Measurements from ENCODE around the gene CHRDL2.
"Not testable (repeated sequence)": the region's sequence is repeated elsewhere in the genome, so short reads cannot be mapped to it uniquely, and the experiment has no call there.

The CHRDL2 gene

DNA sequence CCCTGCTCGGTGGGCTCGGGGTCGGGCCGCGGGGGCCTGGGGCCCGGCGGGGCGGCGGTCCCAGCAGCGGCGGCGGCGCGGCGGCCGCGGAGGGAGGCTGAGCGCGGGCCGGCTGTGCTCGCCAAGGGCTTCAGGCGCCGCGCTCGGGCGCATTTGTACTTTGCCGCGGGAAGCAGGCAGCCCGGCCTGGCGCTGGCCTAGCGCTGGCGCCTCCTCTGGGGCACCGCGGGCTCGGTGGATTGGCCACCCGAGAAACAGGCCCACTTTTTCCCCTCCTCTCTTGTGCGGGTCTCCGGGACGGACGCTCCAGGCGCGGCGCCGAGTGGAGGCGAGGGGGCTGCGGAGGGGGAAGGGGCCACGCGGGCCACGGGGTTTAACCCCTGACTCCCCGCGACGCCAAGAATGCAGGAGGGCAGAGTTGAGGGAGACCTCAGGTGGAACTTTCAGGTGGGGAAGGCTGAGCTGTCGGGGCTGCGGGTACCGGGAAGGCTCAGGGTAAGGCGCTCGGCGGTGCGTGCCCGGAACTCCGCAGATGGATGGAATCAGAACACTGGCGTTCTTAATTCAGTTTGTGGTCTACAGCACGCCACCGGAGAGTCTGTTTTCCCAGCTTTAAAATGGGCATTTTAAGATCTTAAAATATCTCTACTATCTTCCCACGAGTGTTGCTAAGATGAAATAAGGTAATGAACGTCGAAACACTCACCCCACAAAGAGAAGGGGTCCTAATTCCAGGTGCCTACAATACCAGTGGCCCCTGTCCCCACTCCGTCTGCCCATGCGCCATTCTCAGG is at the start of gene CHRDL2:
Gene CHRDL2 (minus strand): TSS at position 126 of the 794 bp plus-strand sequence. CDS start 538 bp downstream, outside the sequence.
- peak in 1 of 2 experiments; percentile 22 for DNase-seq

DNA sequence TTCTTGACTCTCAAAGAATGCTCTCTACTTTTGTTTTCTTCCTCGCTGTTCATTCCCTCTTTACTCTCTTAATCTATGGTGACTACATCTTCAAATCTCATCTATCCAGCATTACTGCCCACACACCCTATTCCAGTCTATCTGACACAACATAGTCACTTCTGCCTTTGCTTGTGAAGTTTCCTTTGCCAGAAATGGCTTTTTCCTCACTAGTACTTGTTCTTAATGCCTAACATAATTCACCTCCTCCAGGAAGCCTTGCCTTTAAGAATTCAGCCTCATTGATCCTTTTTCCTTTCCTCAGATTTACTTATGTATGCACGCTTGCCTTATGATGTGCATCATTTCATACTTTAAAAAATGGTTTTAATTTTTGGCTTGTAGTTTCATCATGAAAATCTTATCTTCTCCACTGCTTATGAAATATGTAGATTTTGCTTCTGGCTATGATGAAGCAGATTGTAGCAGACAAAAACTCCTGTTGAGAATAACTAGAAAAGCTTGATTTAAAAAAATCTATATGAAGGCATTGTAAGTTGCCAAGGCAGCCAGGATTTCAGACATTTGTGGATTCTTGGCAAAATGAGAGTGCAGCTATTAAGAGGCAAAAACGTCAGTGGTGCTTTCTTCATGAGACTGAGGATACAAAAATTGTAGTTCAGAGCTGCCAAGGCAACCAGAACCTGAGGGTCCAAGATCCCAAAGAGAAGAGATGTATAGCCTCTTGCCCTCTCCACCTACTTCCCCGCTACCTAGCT is 49.2 kb upstream of the CHRDL2 start:
- DNase-seq: no peak

GRCh38 chr11:74778581-74778980 is 47.4 kb upstream of the CHRDL2 start:
- no peak for DNase-seq

- no peak for DNase-seq
Observed at GRCh38 chr11:74777877-74778276, 46.7 kb upstream of the CHRDL2 start.

GRCh38 chr11:74777038-74777437 is 45.8 kb upstream of the CHRDL2 start:
- no peak for DNase-seq

GRCh38 chr11:74776546-74776945 is 45.3 kb upstream of the CHRDL2 start:
- no peak for DNase-seq

DNA sequence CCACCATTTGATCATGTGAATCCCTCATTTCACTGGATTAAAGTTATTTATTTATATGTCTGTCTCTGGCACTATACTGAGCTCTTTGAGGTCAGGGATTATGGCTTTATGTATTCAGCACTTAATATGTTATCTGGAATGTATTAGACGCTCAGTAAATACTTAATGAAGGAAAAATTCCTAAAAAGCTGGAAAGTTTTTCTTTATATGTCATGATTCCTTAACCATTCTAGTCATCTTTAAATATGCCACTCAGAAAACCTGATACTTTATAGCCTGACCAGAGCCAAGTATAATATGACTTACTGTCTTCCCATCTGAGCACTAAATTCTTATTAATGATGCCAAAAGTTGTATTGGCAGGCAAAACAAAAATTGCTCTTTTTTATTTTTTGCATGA is 44.5 kb upstream of the CHRDL2 start:
- DNase-seq: no peak

DNA sequence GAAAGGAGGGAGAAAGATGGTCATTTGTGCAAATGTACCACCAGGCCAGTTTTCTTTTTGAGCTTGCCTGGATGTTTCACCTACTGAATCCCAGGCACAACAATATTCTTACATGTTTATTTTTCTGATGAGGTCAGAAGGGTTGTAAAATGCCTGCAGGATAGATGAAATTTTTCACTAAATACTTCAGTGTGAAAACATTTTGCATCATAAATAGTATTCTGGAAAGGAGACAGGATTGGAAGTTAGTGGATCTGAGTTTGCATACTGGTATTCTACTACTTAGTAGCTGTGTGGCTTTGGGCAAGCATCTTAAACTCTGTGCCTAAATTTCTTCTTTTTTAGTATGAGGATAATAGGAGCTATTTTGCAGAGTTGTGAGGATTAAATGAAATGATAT is 42.2 kb upstream of the CHRDL2 start:
- no peak for DNase-seq

DNA sequence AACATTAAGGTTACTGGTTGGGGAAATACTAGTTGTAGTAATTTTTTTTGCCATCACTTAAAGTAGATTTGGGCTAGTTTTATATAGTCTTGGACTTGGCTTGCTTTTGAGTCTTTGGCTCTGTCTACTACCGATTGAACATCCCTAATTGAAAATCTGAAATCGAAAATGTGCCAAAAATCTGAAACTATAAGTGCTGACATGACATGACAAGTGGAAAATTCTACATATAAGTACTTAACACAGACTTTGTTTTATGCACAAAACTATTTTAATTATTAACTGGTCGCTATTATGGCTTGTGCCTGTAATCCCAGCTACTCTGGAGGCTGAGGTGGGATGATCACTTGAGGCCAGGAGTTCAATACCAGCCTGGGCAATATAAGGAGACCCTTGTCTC is 39.9 kb upstream of the CHRDL2 start:
- DNase-seq: no peak

- no peak for DNase-seq
Observed at GRCh38 chr11:74770456-74770855, 39.2 kb upstream of the CHRDL2 start.

DNA sequence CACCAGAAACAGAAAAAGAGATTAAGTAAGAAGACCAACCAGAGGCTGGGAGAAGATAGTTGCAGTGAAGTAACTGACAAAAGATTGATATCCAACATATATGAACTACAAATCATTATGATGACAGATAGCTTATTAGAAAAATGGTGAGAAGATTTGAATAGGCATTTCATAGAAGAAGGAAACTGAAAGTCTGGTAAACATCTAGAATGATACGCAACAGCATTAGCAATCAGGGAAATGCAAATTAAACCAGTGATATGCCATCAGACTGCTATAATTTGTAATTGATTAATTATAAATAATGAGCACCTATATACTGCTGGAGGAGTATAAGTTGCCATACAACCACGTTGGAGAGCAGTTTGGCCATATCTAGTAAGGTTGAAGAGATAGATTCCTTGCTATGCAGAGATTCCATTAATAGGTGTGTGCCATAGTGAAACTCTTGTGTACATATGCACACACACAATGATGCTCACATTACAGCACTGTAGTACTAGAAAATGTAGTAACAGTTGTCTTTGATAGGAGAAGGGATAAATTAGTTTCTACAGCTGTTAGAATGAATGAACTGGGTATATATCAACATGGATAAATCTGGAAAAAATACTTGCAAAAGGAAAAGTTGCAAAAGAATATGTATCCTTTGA is 38.0 kb upstream of the CHRDL2 start:
- no peak for DNase-seq

DNA sequence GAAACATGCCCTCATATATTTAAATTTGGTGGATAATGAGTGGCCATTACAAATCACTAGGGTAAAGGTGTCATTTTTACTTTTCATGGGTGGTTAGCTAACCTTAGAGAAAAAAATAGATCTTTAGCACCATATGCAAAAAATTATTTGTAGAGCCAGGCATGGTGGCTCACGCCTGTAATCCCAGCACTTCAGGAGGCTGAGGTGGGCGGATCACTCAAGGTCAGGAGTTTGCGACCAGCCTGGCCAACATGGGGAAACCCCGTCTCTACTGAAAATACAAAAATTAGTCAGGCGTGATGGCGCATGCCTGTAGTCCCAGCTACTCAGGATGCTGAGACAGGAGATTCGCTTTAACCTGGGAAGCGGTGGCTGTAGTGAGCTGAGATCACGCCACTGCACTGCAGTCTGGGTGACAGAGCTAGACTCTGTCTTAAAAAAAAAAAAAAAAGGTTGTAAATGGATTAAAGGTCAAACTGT is 37.0 kb upstream of the CHRDL2 start:
- DNase-seq: not testable (repeated sequence)

DNA sequence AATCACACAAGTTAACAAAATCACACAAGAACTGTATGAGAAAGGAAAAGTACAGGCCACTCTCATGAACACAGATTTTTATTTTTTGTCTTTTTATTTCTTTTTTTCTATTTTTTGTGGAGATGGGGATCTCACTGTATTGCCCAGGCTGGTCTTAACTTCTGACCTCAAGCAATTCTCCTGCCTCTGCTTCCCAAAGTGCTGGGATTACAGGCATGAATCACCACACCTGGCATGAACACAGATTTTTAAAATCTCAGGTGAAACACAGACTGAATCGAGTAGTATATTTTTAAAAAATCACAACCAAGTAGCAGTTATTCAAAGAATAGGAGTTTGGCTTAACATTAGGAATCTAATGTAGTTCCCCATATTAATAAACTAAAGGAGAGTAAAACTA is 35.7 kb upstream of the CHRDL2 start:
- no peak for DNase-seq

DNA sequence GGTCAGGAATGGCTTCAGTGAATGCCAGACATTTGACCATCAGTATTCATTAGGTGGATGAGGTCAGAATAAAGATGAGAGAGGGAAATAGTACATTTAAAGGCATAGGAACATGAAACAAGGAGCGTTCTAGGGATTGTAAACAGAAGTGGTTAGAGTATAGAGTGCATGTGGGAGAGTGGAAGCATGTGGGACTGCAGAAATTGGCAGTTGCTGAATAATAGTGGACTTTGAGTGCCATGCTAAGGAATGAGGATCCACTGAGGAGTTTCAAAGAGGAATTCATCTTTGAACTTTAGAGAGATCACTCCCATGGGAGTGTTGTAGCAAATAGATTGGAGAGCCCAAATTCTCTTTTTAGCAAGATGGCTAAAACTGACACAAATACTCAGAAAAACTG is 25.3 kb upstream of the CHRDL2 start:
- DNase-seq: no peak

- DNase-seq: no peak
Observed at GRCh38 chr11:74755395-74755995, 24.3 kb upstream of the CHRDL2 start.

GRCh38 chr11:74754507-74755252 is 23.5 kb upstream of the CHRDL2 start:
- DNase-seq: no peak

DNA sequence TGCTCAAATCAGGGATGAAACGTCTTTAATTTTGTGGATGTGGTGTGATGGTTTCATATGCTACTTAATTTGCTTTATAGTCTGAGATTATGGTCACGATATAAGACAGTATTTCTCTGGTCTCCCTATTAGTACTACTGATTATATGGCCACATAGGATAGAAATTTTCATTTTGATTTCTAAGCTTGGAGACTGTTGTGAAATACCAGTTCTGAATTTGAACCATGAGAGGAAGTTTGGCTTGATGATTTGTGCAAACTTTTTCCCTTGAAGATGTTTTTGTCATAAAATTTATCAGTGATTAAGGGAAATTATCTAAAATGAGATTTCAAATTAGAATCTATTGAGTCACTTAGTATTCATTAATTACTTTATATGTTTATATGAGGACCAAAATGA is 20.1 kb upstream of the CHRDL2 start:
- no peak for DNase-seq

GRCh38 chr11:74750598-74750997 is 19.4 kb upstream of the CHRDL2 start:
- not testable (repeated sequence) for DNase-seq

- no peak for DNase-seq
Observed at GRCh38 chr11:74749965-74750296, 18.7 kb upstream of the CHRDL2 start.

DNA sequence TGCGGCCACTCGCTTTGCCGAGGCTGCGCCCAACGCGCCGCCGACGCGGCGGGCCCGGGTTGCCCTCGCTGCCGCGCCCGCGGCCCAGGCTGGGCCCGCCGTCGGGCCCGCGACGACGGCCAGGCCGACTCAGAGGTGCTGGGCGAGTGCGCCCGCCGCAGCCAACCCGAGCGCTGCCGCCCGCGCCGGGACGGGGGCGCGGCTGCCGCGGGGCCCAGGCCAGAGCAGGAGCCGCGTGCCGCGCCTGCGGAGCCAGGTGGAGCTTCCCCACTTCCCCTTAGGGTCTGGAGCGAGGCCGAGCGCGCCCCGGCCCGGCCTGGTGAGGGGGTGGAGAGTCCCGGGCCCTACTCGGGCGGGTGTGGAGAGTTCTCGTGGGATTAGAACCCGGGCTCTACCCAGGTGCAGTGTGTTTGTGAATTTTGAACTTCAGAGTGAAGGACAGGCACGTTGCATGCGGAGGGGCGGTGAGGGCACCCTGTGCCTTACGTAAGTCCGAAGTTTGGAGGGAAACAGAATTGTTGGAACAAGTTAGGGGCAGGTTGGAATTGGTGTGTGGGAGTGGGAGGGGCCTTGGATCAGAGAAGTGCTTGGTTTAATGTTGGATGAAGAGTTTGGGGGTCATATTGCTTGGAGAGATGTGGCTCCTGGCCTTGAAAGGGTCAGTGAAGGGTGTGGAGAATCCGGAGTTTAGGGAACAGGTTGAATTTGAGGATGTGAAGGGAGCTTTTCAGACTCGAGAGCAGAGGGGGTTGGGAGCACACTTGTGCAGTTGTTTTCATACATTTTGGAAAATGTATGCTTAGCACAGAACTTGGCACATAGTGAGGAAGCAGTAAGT is 18.1 kb upstream of the CHRDL2 start:
- peak; percentile 21 to 35 for DNase-seq
